HG03039 (cell line): ENCODE measurements around the gene MRPS33.

ENCODE experiments used
- ATAC-seq: cut with Tn5 transposase; IDR thresholded peaks from one replicate; pipeline ENCODE4 v1.9.1; 2021; ENCODE audit warnings: mild to moderate bottlenecking, moderate library complexity; ENCODE audit not compliant: unreplicated experiment

MRPS33 gene

GRCh38 chr7:141012696-141013344 is 1.9 kb downstream of the MRPS33 start:
- no peak for ATAC-seq

GRCh38 chr7:141012044-141012685 is 2.6 kb downstream of the MRPS33 start:
- no peak for ATAC-seq

GRCh38 chr7:141011443-141011842 is 3.3 kb downstream of the MRPS33 start:
- no peak for ATAC-seq

GRCh38 chr7:141003172-141004065 is 11.3 kb downstream of the MRPS33 start:
- ATAC-seq, result no peak

- no peak for ATAC-seq
Measured at GRCh38 chr7:141001546-141001945, 13.2 kb downstream of the MRPS33 start.

GRCh38 chr7:141001122-141001521 is 13.6 kb downstream of the MRPS33 start:
- ATAC-seq, result no peak

GRCh38 chr7:140998715-140999114 is 16.0 kb downstream of the MRPS33 start:
- no peak for ATAC-seq

- no peak for ATAC-seq
Measured at GRCh38 chr7:140992422-140992821, 22.3 kb downstream of the MRPS33 start.

GRCh38 chr7:140990193-140990962 is 24.4 kb downstream of the MRPS33 start:
- ATAC-seq, result no peak

GRCh38 chr7:140989068-140989467 is 25.7 kb downstream of the MRPS33 start:
- no peak for ATAC-seq

- no peak for ATAC-seq
Measured at GRCh38 chr7:140983802-140984201, 30.9 kb downstream of the MRPS33 start.

GRCh38 chr7:140982508-140982907 is 32.2 kb downstream of the MRPS33 start:
- ATAC-seq, result no peak

- ATAC-seq, result no peak
Measured at GRCh38 chr7:140981951-140982350, 32.8 kb downstream of the MRPS33 start.

GRCh38 chr7:140977741-140978140 is 37.0 kb downstream of the MRPS33 start:
- no peak for ATAC-seq

GRCh38 chr7:140972876-140973829 is 41.6 kb downstream of the MRPS33 start:
- no peak for ATAC-seq

- no peak for ATAC-seq
Measured at GRCh38 chr7:140972344-140972743, 42.4 kb downstream of the MRPS33 start.

- ATAC-seq, result no peak
Measured at GRCh38 chr7:140967438-140967837, 47.3 kb downstream of the MRPS33 start.

GRCh38 chr7:140966561-140967233 is 48.1 kb downstream of the MRPS33 start:
- no peak for ATAC-seq

GRCh38 chr7:140961117-140961516 is 53.6 kb downstream of the MRPS33 start:
- ATAC-seq, result no peak
